CD1c-positive myeloid dendritic cell (primary cell): ENCODE data around the gene PWP1.
A peak's percentile ranks its signal among the peaks of the same experiment; 100 is the strongest.
"Not testable (repeated sequence)": the region's sequence is repeated elsewhere in the genome, so short reads cannot be mapped to it uniquely, and the experiment has no call there.

ENCODE experiments used
- DNase-seq: peaks from one replicate; pipeline ENCODE4 v3.0.0-alpha.2; 2016; ENCODE audit errors: extremely low spot score

Gene PWP1

GRCh38 chr12:107668320-107669098, 17.1 kb upstream of the PWP1 start:
- no peak for DNase-seq

- DNase-seq: no peak
These were observed 15.7 kb upstream of the PWP1 start for GRCh38 chr12:107669946-107670345.

- peak; percentile 55 for DNase-seq
These were observed 14.5 kb upstream of the PWP1 start for GRCh38 chr12:107670999-107671643.

GRCh38 chr12:107677671-107678070, 7.9 kb upstream of the PWP1 start:
- DNase-seq: no peak

GRCh38 chr12:107679336-107679735, 6.3 kb upstream of the PWP1 start:
- DNase-seq: no peak

- no peak for DNase-seq
These were observed 4.2 kb upstream of the PWP1 start for GRCh38 chr12:107681455-107681835.

GRCh38 chr12:107681836-107682820, 3.5 kb upstream of the PWP1 start:
- no peak for DNase-seq

GRCh38 chr12:107684029-107684795, 1.4 kb upstream of the PWP1 start:
- DNase-seq: no peak

GRCh38 chr12:107684990-107685359, 624 bp upstream of the PWP1 start:
- no peak for DNase-seq

- DNase-seq: peak; percentile 2
These were observed 10.2 kb downstream of the PWP1 start for GRCh38 chr12:107695772-107696171.

- DNase-seq: no peak
These were observed 16.5 kb downstream of the PWP1 start for GRCh38 chr12:107702106-107702505.

GRCh38 chr12:107704041-107704440, 18.4 kb downstream of the PWP1 start:
- DNase-seq: no peak

GRCh38 chr12:107705522-107705921, 19.9 kb downstream of the PWP1 start:
- DNase-seq: not testable (repeated sequence)

- no peak for DNase-seq
These were observed 30.2 kb downstream of the PWP1 start for GRCh38 chr12:107715780-107716179.

GRCh38 chr12:107718606-107719005, 33.0 kb downstream of the PWP1 start:
- no peak for DNase-seq

GRCh38 chr12:107727327-107727726, 41.7 kb downstream of the PWP1 start:
- not testable (repeated sequence) for DNase-seq

GRCh38 chr12:107727742-107728141, 42.1 kb downstream of the PWP1 start:
- DNase-seq: not testable (repeated sequence)

GRCh38 chr12:107730618-107731341, 45.2 kb downstream of the PWP1 start:
- DNase-seq: no peak

GRCh38 chr12:107731366-107731765, 45.8 kb downstream of the PWP1 start:
- DNase-seq: no peak

- no peak for DNase-seq
These were observed 46.8 kb downstream of the PWP1 start for GRCh38 chr12:107732365-107732764.

- DNase-seq: no peak
These were observed 48.5 kb downstream of the PWP1 start for GRCh38 chr12:107734139-107734538.
